H1 (cell line): ENCODE results near the gene BORA. TPM values are rescaled to one million over a fixed set of nuclear protein-coding genes. Genes with fewer than 3 reads are reported as not detected.

ENCODE experiments used
- CEBPB ChIP-seq: IDR thresholded peaks from 2 replicates; pipeline ENCODE4 v1.6.1; 2012; ENCODE audit warnings: low read depth, low read length
- POLR2AphosphoS5 ChIP-seq: IDR thresholded peaks from 2 replicates; pipeline ENCODE4 v1.6.1; 2011; ENCODE audit warnings: low read depth, low read length
- RNF2 ChIP-seq: fragments of 200-900, 300-1000 bp; sonication (generic); IDR thresholded peaks from 2 replicates; pipeline ENCODE4 v1.7.1; 2016; ENCODE audit warnings: borderline replicate concordance, low read depth, mild to moderate bottlenecking, antibody characterized with exemption, low read length; ENCODE audit not compliant: poor library complexity, severe bottlenecking; ENCODE audit errors: missing control alignments
- polyA plus RNA-seq, 7 experiments: library from polyadenylated mRNA; depleted of rRNA in 3 of 7; stranded (reverse) in 5 of 7; unstranded in 2 of 7; fragments of >200 nt in 5 of 7; fragments of 200-250 nt in 2 of 7; gene quantifications; 1 replicate in 5 of 7; 2 replicates in 1 of 7; 4 replicates in 1 of 7; pipeline versions ENCODE4 v1.2.1 to v1.2.3, GENCODE V29; 2011 to 2013; ENCODE audit warnings: missing spikeins in 2 of 7, mixed read lengths in 2 of 7
- total RNA-seq: library from RNA; stranded (reverse); fragmentation: NEBNext Ultra II Directional; extraction: Animal tissue kit (Norgen Biotek cat#: 25700); gene quantifications from 2 replicates; pipeline ENCODE4 v1.2.1, GENCODE V29; 2021

The BORA gene
- total and polyA plus RNA-seq, 2 of the 8 experiments (the other 6 are each of a cell fraction or from before 2014, with no cell fraction given), result 4.9 to 12.9 TPM

GRCh38 chr13:72751220-72751619 is 23.5 kb downstream of the BORA start (continued):
- TF ChIP-seq POLR2AphosphoS5, result no peak
- TF ChIP-seq CEBPB, result no peak
- no peak for TF ChIP-seq RNF2
